K562 (cell line): ENCODE results near the gene PHTF1. TPM values are rescaled to one million over a fixed set of nuclear protein-coding genes. Genes with fewer than 3 reads are reported as not detected.

Experiments used
- EP400 ChIP-seq: fragments of 450-650 bp; IDR thresholded peaks from 2 replicates; pipeline ENCODE4 v1.6.1; 2017; ENCODE audit warnings: antibody characterized with exemption, mild to moderate bottlenecking, moderate library complexity
- ERF ChIP-seq: fragments of 450-650 bp; formaldehyde crosslinking; IDR thresholded peaks from 2 replicates; pipeline ENCODE4 v1.4.0; 2020; ENCODE audit warnings: mild to moderate bottlenecking, mixed read lengths
- LEF1 ChIP-seq: fragments of 450-650 bp; IDR thresholded peaks from 2 replicates; pipeline ENCODE4 v1.6.1; 2016; ENCODE audit warnings: mild to moderate bottlenecking
- MAFK ChIP-seq: IDR thresholded peaks from 2 replicates; pipeline ENCODE4 v1.6.1; 2011; ENCODE audit warnings: low read length, improper control_type of control experiment
- NR4A1 ChIP-seq, 2 experiments: fragments of 250-450 bp in 1 of 2; fragments of 450-650 bp in 1 of 2; sonication (Bioruptor Pico) in 1 of 2; IDR thresholded peaks; 2 replicates each; pipeline versions ENCODE4 v1.4.0 to v1.6.1; 2016 to 2020; ENCODE audit warnings: mild to moderate bottlenecking in 2 of 2, missing compliant biosample characterization in 1 of 2, missing genetic modification characterization in 1 of 2, moderate library complexity in 1 of 2
- NUFIP1 ChIP-seq: fragments of 450-650 bp; IDR thresholded peaks from 2 replicates; pipeline ENCODE4 v1.6.1; 2018; ENCODE audit not compliant: partially characterized antibody
- PRMT5 ChIP-seq: sonication (generic); formaldehyde crosslinking; IDR thresholded peaks from 2 replicates; pipeline ENCODE4 v1.5.0; 2020; ENCODE audit warnings: missing genetic modification reagents
- RBM22 ChIP-seq: fragments of 200-400 bp; formaldehyde crosslinking; IDR thresholded peaks from 2 replicates; pipeline ENCODE4 v1.6.1; 2018; ENCODE audit warnings: low read length, low read depth; ENCODE audit not compliant: poor library complexity, severe bottlenecking
- SMAD1 ChIP-seq: fragments of 150-350 bp; IDR thresholded peaks from 2 replicates; pipeline ENCODE4 v1.6.1; 2014; ENCODE audit warnings: low read length, low read depth; ENCODE audit not compliant: partially characterized antibody
- SMARCC2 ChIP-seq: fragments of 450-650 bp; IDR thresholded peaks from 2 replicates; pipeline ENCODE4 v1.6.1; 2017; ENCODE audit warnings: antibody characterized with exemption, moderate library complexity, mild to moderate bottlenecking, low read depth
- SMARCE1 ChIP-seq: fragments of 450-650 bp; IDR thresholded peaks from 2 replicates; pipeline ENCODE4 v1.7.1; 2016; ENCODE audit warnings: mild to moderate bottlenecking
- TBL1XR1 ChIP-seq, 2 experiments: IDR thresholded peaks; 2 replicates each; pipeline ENCODE4 v1.6.1; 2012; ENCODE audit warnings: improper control_type of control experiment in 2 of 2, low read length in 2 of 2, mild to moderate bottlenecking in 1 of 2
- THRA ChIP-seq: fragments of 450-650 bp; IDR thresholded peaks from 2 replicates; pipeline ENCODE4 v1.6.1; 2017; ENCODE audit warnings: mild to moderate bottlenecking, moderate library complexity
- TRIM28 ChIP-seq: fragments of 450-650 bp; IDR thresholded peaks from 2 replicates; pipeline ENCODE4 v1.6.1; 2017
- YBX1 ChIP-seq: fragments of 450-650 bp; IDR thresholded peaks from 2 replicates; pipeline ENCODE4 v1.7.1; 2016; ENCODE audit warnings: mild to moderate bottlenecking
- ZNF134 ChIP-seq: fragments of 250-450 bp; sonication (Bioruptor Pico); conservative IDR thresholded peaks from 2 replicates; pipeline ENCODE4 v1.4.0; 2020
- ZNF41 ChIP-seq: fragments of 250-450 bp; sonication (Bioruptor Pico); conservative IDR thresholded peaks from 2 replicates; pipeline ENCODE4 v1.4.0; 2020; ENCODE audit warnings: mild to moderate bottlenecking
- ZNF583 ChIP-seq: fragments of 250-450 bp; sonication (Bioruptor Pico); IDR thresholded peaks from 2 replicates; pipeline ENCODE4 v1.4.0; 2020
- ZNF609 ChIP-seq: sonication (generic); formaldehyde crosslinking; IDR thresholded peaks from 2 replicates; pipeline ENCODE4 v1.8.1; 2023; ENCODE audit warnings: missing genetic modification reagents, mild to moderate bottlenecking, borderline replicate concordance
- ZNF76 ChIP-seq: fragments of 250-450 bp; sonication (Bioruptor Pico); IDR thresholded peaks from 2 replicates; pipeline ENCODE4 v1.4.0; 2020; ENCODE audit warnings: mild to moderate bottlenecking, moderate library complexity, borderline replicate concordance
- ZZZ3 ChIP-seq: fragments of 450-650 bp; IDR thresholded peaks from 2 replicates; pipeline ENCODE4 v1.6.1; 2016; ENCODE audit warnings: antibody characterized with exemption, mild to moderate bottlenecking, moderate library complexity
- polyA plus RNA-seq, 8 experiments: library from polyadenylated mRNA; depleted of rRNA in 4 of 8; stranded (reverse) in 5 of 8; unstranded in 3 of 8; fragments of >200 nt; fragmentation: Nextera tagmentation in 2 of 8; fragmentation: Illumina TruSeq in 1 of 8; extraction: Ambion mirVana in 2 of 8; extraction: Trizol in 1 of 8; gene quantifications; 2 replicates each; pipeline versions ENCODE4 v1.2.1 to v1.2.3, GENCODE V29; 2011 to 2014; ENCODE audit warnings: inconsistent platforms in 1 of 8, missing spikeins in 1 of 8
- total RNA-seq, 7 experiments: library from RNA; depleted of rRNA in 6 of 7; stranded (reverse); fragments of >200 nt in 6 of 7; fragmentation: Illumina TruSeq in 2 of 7; extraction: Trizol in 2 of 7; gene quantifications; 2 replicates each; pipeline versions ENCODE4 v1.2.1 to v1.2.3, GENCODE V29; 2011 to 2021; ENCODE audit warnings: low replicate concordance in 1 of 7
- TF ChIP-seq, protein P1 (sequence below): sonication (generic); formaldehyde crosslinking; IDR thresholded peaks from 2 replicates; pipeline ENCODE4 v1.8.1; 2023; ENCODE audit warnings: mild to moderate bottlenecking, missing genetic modification reagents

Gene PHTF1
- total and polyA plus RNA-seq, 9 of the 15 experiments (the other 6 are each of a cell fraction or from before 2014, with no cell fraction given) = 8.4 to 36.2 (median 23.0) TPM

- TF ChIP-seq ZNF609 = no peak; the same call in 1 of the 2 replicates
- TF ChIP-seq ERF (CRISPR knock-in tag) = no peak
- TF ChIP-seq MAFK = peak; percentile 69
- TF ChIP-seq PRMT5 = no peak
- peak; percentile 37; the same call in 1 of the 2 replicates for TF ChIP-seq LEF1
- no peak for TF ChIP-seq ZZZ3
- TF ChIP-seq EP400 = peak; percentile 91
- no peak; a peak in 1 of 4 replicates for TF ChIP-seq TBL1XR1 (IDR thresholded peaks at IDR 0.05; ENCODE audit: low read length in 2 of 2)
- peak; percentile 64 for TF ChIP-seq SMARCE1
- no peak for TF ChIP-seq ZNF134 (CRISPR knock-in tag)
- TF ChIP-seq SMAD1 = no peak
- TF ChIP-seq ZNF76 (CRISPR knock-in tag) = no peak
- peak; percentile 50; the same call in 1 of the 2 replicates for TF ChIP-seq ZNF41
- TF ChIP-seq RBM22 = peak; percentile 92
- no peak for TF ChIP-seq YBX1
- TF ChIP-seq NR4A1 (CRISPR knock-in tag; IDR thresholded peaks at IDR 0.05) = no peak
- peak; percentile 84 for TF ChIP-seq NR4A1 (tag; IDR thresholded peaks at IDR 0.05)
- no peak for TF ChIP-seq THRA
- TF ChIP-seq TRIM28 = no peak; the same call in 1 of the 2 replicates
- 0 out of 2 replicates have a peak, but pooled peaks have one; percentile 23 for TF ChIP-seq SMARCC2
- TF ChIP-seq, protein P1, sequence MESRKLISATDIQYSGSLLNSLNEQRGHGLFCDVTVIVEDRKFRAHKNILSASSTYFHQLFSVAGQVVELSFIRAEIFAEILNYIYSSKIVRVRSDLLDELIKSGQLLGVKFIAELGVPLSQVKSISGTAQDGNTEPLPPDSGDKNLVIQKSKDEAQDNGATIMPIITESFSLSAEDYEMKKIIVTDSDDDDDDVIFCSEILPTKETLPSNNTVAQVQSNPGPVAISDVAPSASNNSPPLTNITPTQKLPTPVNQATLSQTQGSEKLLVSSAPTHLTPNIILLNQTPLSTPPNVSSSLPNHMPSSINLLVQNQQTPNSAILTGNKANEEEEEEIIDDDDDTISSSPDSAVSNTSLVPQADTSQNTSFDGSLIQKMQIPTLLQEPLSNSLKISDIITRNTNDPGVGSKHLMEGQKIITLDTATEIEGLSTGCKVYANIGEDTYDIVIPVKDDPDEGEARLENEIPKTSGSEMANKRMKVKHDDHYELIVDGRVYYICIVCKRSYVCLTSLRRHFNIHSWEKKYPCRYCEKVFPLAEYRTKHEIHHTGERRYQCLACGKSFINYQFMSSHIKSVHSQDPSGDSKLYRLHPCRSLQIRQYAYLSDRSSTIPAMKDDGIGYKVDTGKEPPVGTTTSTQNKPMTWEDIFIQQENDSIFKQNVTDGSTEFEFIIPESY (CRISPR knock-in tag) = no peak
- TF ChIP-seq NUFIP1 = no peak
- peak; percentile 15; the same call in 1 of the 2 replicates for TF ChIP-seq ZNF583
Observed at GRCh38 chr1:113759333-113760101, at the start of gene PHTF1 (continued).
